Medulla oblongata (tissue), 1 donor: Measurements from ENCODE around the gene PDGFB.
"Not testable (repeated sequence)": the region's sequence is repeated elsewhere in the genome, so short reads cannot be mapped to it uniquely, and the experiment has no call there.

Experiments
- DNase-seq: peaks from one replicate; pipeline ENCODE4 v3.0.0-alpha.2; 2015; ENCODE audit errors: extremely low spot score

The PDGFB gene

GRCh38 chr22:39229075-39229474 lies 15.7 kb downstream of the PDGFB start:
- DNase-seq = no peak

- DNase-seq = no peak
Observed at GRCh38 chr22:39227542-39228272, 17.1 kb downstream of the PDGFB start.

DNA sequence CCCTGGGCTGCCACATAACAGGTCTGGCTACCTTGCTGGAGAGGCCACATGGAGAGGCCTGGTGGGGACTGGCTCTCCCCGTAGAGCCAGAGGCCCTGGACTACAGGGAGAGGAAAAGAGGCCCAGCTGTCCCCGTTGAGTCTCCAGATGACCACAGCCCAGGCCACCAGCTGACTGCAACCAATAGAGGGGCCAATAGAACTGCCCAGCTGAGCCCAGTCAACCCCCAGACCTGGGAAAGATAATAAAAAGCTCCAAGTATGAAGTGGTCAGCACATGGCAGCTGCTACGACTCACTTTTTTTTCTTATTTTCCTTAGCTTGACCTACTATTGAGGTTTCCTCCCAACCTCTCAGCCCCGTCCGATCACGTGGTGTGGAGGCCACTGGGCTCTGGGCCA lies 18.4 kb downstream of the PDGFB start:
- no peak for DNase-seq

DNA sequence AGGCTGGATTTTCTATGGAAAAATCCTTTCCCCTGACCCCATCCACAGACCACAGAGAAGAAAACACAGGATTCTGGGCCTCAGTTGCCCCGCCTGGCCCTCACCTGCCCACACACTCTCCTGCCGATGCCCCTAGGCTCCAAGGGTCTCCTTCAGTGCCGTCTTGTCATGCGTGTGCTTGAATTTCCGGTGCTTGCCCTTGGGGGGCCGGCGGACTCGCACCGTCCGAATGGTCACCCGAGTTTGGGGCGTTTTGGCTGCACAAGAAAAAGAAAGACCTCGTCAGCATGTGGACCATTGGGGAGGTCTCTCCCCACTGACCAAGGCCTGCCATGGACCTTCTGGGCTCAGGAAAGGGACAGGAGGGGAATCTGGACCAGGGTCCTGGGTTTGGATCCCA lies 19.2 kb downstream of the PDGFB start:
- no peak for DNase-seq

- DNase-seq = no peak
Observed at GRCh38 chr22:39224550-39224949, 20.2 kb downstream of the PDGFB start.

DNA sequence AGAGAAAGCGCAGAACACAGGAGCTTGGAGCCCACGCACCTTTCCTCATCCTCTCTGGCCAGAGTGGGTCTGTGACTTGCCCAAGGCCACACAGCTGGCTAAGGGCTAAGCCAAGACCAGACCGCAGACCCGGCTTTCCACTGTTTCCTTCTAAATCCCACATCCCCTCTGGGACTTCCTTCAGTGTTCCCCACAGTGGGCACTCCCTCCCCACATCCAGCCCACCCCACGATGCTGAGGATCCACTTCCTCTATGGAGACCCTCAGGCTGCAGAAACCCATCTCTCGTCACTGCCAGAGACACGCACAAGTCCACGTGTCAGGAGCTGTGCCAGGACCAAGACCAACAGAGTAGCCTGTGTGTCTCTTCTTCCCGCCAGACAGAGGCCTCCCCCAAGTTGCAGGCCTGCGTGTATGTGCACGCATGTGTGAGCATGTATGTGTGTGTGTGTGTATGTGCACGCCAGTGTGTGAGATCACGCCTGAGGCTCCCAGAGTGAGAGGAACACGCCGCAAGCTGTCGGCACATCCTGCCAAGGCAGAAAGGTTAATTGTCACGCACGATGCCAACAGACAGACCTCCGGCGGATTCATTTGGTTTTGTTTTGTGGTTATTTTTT lies 21.6 kb downstream of the PDGFB start:
- no peak for DNase-seq

- no peak for DNase-seq
Observed at GRCh38 chr22:39221999-39222686, 22.6 kb downstream of the PDGFB start.

GRCh38 chr22:39220890-39221850 lies 23.6 kb downstream of the PDGFB start:
- DNase-seq = no peak

- no peak for DNase-seq
Observed at GRCh38 chr22:39220450-39220849, 24.3 kb downstream of the PDGFB start.

GRCh38 chr22:39219071-39220039 lies 25.4 kb downstream of the PDGFB start:
- DNase-seq = no peak

DNA sequence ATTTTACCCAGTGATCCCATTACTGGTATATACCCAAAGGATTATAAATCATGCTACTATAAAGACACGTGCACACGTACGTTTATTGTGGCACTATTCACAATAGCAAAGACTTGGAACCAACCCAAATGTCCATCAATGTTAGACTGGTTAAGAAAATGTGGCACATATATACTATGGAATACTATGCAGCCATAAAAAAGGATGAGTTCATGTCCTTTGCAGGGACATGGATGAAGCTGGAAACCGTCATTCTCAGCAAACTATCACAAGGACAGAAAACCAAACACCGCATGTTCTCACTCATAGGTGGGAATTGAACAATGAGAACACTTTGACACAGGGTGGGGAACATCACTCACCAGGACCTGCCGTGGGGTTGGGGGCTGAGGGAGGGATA lies 26.4 kb downstream of the PDGFB start:
- not testable (repeated sequence) for DNase-seq

GRCh38 chr22:39216143-39216490 lies 28.7 kb downstream of the PDGFB start:
- no peak for DNase-seq

- DNase-seq = no peak
Observed at GRCh38 chr22:39215426-39216142, 29.2 kb downstream of the PDGFB start.

- DNase-seq = no peak
Observed at GRCh38 chr22:39215070-39215396, 29.7 kb downstream of the PDGFB start.

DNA sequence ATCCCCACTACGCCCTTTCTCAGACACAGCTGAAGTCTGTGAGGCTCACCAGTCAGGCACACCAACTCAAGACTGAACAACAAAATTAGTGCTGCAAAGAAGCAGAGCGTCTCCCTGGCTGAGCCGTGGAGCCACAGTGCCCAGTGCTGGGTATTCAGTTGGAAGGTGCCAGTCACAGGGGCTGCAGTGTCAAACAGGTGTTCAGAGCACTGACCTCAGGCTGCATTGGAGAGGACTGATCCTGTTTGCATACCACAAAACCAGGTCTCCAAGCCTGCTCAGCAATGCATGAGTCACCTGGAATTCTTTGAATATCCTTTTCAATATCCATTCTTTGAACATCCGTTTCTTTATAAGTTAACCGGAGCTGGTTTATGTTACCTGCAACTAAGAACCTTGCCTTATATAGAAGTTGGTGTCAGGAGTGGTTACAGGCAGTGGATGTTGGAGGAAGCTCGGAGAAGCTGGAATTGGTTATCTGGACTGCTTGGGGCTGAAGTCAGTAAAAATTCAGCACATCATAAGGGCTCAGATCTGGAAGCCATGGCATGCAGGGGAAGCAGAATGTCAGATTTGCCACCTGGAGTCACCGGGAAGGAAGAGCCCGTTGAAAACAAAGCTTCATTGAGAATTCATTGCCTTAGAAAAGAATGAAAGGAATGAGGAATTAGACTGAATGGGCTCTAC lies 30.3 kb downstream of the PDGFB start:
- DNase-seq = no peak

- DNase-seq = no peak
Observed at GRCh38 chr22:39214006-39214382, 30.8 kb downstream of the PDGFB start.

GRCh38 chr22:39212721-39213376 lies 31.9 kb downstream of the PDGFB start:
- no peak for DNase-seq

- no peak for DNase-seq
Observed at GRCh38 chr22:39209756-39210155, 35.0 kb downstream of the PDGFB start.

DNA sequence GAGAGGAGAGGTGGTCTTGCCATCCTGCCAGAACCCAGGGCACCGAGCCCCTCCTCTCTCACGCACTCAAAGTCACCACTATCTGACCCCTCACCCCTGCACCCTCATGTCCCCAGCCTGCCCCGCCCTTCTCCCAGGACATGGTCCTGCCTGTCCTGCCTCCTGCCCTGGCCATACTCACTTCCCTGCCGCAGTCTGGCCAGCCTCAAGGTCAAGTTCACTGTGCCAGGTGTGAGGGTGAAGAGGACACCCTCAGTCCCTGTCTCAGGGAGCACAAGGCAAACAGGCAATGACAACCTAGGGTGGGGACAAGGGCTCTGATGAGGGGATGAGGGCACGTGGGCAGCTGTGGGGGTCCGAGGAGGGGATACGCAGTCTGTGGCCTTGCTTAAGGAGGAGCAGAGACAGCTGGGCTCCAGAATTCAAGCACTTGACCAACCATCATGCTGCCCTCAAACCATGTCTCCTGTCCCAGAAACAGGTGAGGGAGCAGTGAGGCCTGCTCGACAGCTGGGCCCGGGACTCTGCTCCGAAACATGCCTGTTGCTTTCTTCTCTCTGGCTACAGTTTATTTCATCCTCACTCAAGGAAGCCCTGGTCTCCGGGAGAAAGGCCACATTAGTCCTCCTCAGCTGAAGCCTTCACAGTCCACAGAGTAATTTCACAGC lies 36.6 kb downstream of the PDGFB start:
- no peak for DNase-seq
